ENCODE data around the gene RBM26. TPM values are rescaled to one million over a fixed set of nuclear protein-coding genes. Genes with fewer than 3 reads are reported as not detected.

The RBM26 gene
- polyA plus RNA-seq, 1 donor from 2014 or later: 18.4 TPM

DNA sequence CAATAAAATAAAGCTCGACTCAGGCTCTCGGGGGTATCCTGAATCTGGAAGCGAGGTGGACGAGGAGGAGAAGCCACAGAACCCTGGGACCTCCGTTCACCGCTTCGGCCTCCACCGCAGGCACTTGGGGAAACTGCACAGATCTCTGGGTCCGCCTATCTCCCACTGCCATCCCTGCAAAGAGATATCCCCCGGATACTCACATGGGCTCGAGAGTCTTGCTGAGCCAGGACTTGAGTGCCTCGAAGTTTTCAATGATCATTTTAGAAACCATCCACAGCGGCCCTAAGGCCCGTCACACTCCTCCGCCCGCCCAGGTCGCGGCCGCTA lies 589 bp downstream of the RBM26 start:
- Mint-ChIP-seq H3K27me3 (no peaks in the 10 kb centered on the region), H3K4me3 (no peak overlapping the region), H3K36me3 (no peaks in the 10 kb centered on the region), H3K27ac (no peak overlapping the region), H3K9me3 (no peaks in the 10 kb centered on the region), H3K4me1 (peaks cover 40 to 43% (median 41%) of the 10 kb centered on the region in 3 donors)

DNA sequence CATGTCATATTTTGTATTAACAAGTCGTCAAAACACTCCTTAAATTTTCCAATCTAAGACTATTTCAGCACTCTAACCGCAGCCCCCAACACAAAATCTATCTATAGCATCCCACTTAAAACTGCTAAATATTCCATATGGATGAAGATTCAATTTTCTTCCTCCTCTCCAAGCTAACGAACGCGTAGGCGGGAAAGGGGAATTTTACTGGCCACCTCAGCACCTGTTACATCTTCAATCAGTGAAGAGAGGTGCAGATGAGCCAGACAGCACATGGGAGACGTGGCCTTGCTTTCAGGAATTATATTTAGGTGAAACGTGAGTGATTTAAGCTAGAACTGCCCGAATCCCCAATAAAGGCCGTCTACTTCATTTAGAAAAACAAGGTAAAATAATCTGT lies 1.1 kb downstream of the RBM26 start:
- H3K9me3 Mint-ChIP-seq: no peaks in the 10 kb centered on the region
- H3K27ac Mint-ChIP-seq: no peak overlapping the region
- no peak overlapping the region for H3K4me3 Mint-ChIP-seq
- no peaks in the 10 kb centered on the region for H3K27me3 Mint-ChIP-seq
- H3K4me1 Mint-ChIP-seq: peaks cover 38 to 48% (median 46%) of the 10 kb centered on the region in 3 donors
- H3K36me3 Mint-ChIP-seq: no peaks in the 10 kb centered on the region

DNA sequence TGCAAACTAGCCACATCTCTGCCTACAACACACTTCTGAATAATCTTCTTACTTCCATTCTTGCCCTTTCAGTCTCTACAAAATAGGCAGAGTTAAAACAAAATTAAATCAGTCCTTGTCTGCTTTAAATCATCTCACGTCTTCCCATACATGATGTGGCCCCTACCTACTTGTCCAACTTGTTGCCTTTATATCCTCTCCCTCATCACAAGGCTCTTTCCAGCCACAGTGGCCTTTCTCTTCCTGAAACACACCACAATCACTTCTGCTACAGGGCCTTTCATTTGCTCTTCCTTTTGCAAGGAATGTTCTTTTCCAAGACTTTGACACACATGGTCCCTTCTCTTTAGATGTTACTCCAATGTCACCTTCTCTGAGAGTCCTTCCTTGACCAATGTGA lies 1.7 kb downstream of the RBM26 start:
- Mint-ChIP-seq H3K36me3 (peaks cover 4% of the 10 kb centered on the region), H3K9me3 (no peaks in the 10 kb centered on the region), H3K27ac (no peak overlapping the region), H3K4me1 (peaks cover 43 to 54% (median 50%) of the 10 kb centered on the region in 3 donors), H3K4me3 (no peak overlapping the region), H3K27me3 (no peaks in the 10 kb centered on the region)

DNA sequence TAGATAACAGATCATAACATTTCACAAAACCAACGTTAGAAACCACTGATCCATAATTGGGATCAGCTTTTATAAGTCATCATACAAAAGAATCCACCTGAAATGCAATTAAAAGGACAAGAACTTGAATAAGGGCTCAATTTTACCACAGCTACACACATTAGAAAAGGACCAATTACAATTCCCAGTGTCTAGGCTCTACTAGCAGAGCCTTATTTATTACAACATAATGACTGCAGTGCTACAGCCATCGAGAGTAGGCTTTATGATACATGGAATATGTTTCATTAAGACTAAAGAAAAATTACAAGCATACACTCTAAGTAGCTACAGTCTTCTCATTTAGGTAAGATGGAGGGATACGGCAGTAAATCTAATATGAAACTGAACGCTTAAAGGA lies 2.9 kb downstream of the RBM26 start:
- H3K9me3 Mint-ChIP-seq: no peaks in the 10 kb centered on the region
- H3K36me3 Mint-ChIP-seq: peaks cover 4% of the 10 kb centered on the region
- H3K4me3 Mint-ChIP-seq: no peak overlapping the region
- H3K27me3 Mint-ChIP-seq: no peaks in the 10 kb centered on the region
- H3K4me1 Mint-ChIP-seq: peaks cover 50 to 58% (median 53%) of the 10 kb centered on the region in 3 donors
- peak overlapping the region in 2 of 3 donors; percentile 21 to 83 for H3K27ac Mint-ChIP-seq

DNA sequence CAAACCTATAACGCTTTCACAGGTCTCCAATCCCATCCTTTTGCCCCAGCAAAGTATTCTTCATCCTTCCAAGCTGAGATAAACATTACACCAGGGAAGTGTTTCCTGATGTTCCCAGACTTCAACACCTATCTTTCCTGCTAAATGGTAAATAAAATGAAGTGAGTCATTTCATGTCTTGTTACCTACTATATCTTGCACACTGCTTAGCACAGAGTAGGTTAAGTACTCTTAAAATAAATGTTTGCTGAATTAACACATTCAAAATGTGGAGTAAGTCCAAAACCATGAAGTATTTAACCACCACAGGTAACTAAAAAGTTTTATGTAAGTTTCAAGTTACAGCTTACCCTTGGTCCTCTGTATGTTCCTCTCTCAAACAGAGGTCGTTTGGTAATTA lies 3.4 kb downstream of the RBM26 start:
- H3K36me3 Mint-ChIP-seq: peaks cover 4% of the 10 kb centered on the region
- H3K9me3 Mint-ChIP-seq: no peaks in the 10 kb centered on the region
- peak overlapping the region in 2 of 3 donors; percentile 21 to 83 for H3K27ac Mint-ChIP-seq
- H3K4me1 Mint-ChIP-seq: peaks cover 48 to 54% (median 51%) of the 10 kb centered on the region in 3 donors
- H3K4me3 Mint-ChIP-seq: peak overlapping the region in 1 of 4 donors; percentile 58
- no peaks in the 10 kb centered on the region for H3K27me3 Mint-ChIP-seq

DNA sequence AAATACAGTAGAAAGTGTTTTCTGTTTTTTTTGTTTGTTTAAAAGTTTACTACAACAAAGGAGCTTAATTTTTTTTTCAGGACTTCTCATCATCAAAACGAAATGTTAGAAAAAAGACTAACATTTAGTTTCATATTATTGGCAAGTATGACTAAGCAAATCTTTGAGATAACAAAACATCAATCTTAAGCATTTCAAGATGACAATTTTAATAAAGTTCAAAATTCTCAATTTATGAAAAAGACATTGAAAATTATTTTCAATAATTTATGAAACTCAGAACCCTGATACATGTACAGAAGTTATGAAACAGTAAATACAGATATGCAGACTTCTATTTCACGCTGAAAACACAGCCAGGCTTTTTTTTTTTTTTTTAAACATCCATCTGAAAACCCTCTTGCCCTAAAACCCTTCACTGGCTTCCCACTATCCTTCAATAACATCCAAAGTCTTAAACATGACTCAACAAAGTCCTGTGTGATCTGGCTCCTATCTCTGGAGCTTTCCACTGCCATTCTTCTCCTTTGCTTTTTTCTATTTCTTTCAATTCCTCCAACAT lies 3.9 kb downstream of the RBM26 start:
- H3K4me3 Mint-ChIP-seq: peak overlapping the region in 3 of 4 donors; percentile 33 to 58 (median 52)
- H3K27ac Mint-ChIP-seq: peak overlapping the region; percentile 81 to 91 (median 83)
- H3K4me1 Mint-ChIP-seq: peaks cover 46 to 52% (median 48%) of the 10 kb centered on the region in 3 donors
- no peaks in the 10 kb centered on the region for H3K27me3 Mint-ChIP-seq
- peaks cover 4% of the 10 kb centered on the region for H3K36me3 Mint-ChIP-seq
- H3K9me3 Mint-ChIP-seq: no peaks in the 10 kb centered on the region

DNA sequence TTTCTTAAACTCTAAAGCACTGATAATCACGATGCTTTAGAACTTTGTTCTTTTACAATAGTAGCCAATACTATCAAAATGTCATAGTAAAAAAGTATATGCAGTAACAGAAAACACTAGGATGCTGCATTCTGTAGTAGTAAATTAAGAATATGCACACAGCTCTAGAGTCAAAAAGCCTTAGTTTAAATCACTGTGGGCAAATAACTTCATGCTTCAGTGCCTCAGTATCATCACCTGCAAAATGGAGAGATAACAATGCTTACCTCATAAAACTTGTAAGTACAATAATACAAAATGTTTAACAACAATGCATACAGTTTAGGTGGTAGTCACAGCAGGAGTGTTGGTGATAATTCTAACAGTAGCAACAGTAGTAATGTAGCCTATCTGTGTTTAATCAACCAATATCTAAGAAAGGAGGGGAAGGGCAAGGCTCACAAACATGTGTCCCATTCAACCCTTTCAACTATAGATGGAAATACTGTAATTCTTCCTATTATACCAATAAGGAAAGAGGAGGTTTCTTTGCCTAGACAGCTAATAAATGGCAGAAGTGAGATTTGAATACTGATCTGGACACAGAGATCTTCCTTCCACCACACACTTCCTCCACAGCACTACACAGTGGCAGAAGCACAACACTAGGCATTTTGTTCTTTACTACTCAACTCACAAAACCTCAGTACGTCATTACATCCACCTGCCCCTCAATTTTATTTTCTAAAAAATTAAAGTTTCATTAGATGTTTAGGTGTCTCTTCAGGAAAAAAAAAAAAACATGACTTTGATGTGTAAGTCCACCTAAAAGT lies 4.6 kb downstream of the RBM26 start:
- H3K9me3 Mint-ChIP-seq: no peaks in the 10 kb centered on the region
- peak overlapping the region in 3 of 4 donors; percentile 13 to 70 (median 33) for H3K4me3 Mint-ChIP-seq
- peaks cover 4% of the 10 kb centered on the region for H3K36me3 Mint-ChIP-seq
- H3K27me3 Mint-ChIP-seq: no peaks in the 10 kb centered on the region
- peak overlapping the region; percentile 81 to 91 (median 82) for H3K27ac Mint-ChIP-seq
- H3K4me1 Mint-ChIP-seq: peaks cover 43 to 45% (median 44%) of the 10 kb centered on the region in 3 donors

DNA sequence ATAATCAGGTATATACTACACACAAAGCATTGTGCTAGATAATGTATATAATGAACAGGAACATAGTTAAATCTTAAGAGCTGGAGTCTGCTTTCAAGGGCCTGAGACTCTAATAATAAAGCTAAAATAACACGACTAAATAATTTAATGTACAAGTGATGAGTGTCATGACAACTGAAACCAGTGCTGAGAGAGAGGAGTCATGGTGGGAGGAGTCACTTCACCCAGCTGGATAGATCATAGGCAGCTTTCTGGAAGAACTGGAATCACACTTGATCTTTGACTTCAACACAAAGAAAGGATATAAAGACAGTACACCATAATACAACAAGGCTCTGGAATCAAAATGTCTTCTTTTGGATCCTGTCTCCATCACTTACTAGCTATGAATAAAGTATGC lies 7.1 kb downstream of the RBM26 start:
- H3K36me3 Mint-ChIP-seq: peaks cover 4% of the 10 kb centered on the region
- peak overlapping the region in 1 of 3 donors; percentile 89 for H3K27ac Mint-ChIP-seq
- H3K27me3 Mint-ChIP-seq: no peaks in the 10 kb centered on the region
- H3K4me3 Mint-ChIP-seq: peak overlapping the region in 3 of 4 donors; percentile 1 to 24 (median 13)
- peaks cover 49 to 58% (median 51%) of the 10 kb centered on the region in 3 donors for H3K4me1 Mint-ChIP-seq
- peaks cover 0 to 4% (median 3%) of the 10 kb centered on the region in 3 donors for H3K9me3 Mint-ChIP-seq

DNA sequence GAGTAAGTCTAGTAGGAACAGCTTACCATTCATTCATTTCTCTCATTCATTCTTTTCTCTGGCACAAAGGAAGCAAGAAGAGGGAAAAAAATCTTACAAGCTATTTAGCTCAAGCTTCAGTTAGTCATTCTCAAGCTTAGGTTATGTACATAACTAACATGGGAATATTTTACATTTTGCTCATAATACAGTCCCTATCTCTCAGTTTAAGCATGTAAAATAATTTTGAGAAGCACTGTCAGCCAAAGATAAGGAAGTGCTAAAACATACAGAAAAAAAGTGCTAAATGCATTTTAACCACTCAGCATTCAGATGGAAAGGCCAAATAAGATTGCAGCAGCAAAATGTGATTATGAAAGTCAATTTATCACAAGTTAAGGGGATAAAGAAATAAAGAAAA lies 7.9 kb downstream of the RBM26 start:
- H3K36me3 Mint-ChIP-seq: peaks cover 4% of the 10 kb centered on the region
- no peaks in the 10 kb centered on the region for H3K27me3 Mint-ChIP-seq
- peak overlapping the region in 1 of 3 donors; percentile 62 for H3K27ac Mint-ChIP-seq
- peaks cover 0 to 4% (median 3%) of the 10 kb centered on the region in 3 donors for H3K9me3 Mint-ChIP-seq
- peaks cover 54 to 64% (median 57%) of the 10 kb centered on the region in 3 donors for H3K4me1 Mint-ChIP-seq
- H3K4me3 Mint-ChIP-seq: peak overlapping the region in 1 of 4 donors; percentile 34

DNA sequence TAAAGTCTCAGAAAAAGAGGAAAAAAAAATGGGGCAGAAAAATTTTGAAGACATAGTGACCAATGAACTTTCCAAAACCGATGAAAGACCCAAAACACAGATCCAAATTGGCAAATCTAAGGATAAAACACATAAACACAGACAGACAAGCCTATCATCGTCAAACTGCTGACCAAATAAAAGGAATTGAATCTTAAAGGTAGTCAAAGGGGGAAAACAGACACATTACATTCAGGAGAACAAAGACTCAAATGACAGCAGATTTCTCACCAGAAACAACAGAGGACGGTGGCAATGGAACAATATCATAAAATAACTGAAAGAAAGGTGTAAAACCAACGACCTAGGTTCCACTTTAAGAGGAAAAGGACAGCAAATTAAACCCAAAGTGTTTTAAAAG lies 10.2 kb downstream of the RBM26 start:
- Mint-ChIP-seq H3K4me1 (peaks cover 50 to 57% (median 51%) of the 10 kb centered on the region in 3 donors), H3K27me3 (no peaks in the 10 kb centered on the region), H3K36me3 (peaks cover 4% of the 10 kb centered on the region), H3K4me3 (peak overlapping the region in 1 of 4 donors; percentile 3), H3K9me3 (peaks cover 0 to 4% (median 3%) of the 10 kb centered on the region in 3 donors), H3K27ac (peak overlapping the region in 1 of 3 donors; percentile 63)

DNA sequence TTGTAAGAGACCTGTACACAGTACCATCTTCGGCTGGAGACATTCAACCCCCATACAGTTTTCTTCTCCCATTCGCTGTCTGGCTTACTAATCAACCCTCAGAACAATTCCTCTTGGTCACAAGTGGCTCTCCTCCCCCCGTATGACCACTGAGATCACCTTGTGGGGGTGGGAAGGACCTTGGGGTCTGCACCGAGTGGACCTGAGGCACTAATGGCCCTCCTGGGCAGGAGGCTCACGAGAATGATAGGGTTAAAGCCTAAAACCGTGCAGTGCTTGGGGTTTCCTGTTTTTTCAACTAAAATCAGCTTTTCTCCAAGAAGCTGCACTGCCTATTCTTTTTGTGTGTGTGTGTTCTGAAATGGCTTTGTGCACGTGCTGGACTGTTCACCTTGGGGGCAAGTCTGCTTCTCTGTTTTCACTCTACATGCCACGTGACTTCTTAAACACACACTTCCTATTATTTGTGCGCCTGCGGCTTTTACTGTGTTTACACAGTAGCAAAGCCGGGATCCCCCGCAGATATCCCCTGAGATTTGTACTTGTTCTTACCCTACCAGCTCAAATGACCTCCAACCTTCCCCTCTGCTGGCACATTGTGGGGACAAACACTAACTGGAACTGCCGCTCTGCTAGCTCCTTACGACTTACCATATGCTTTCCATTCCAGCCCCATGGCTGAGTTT lies 12.3 kb downstream of the RBM26 start:
- Mint-ChIP-seq H3K27me3 (no peaks in the 10 kb centered on the region), H3K27ac (peak overlapping the region; percentile 80 to 98 (median 94)), H3K4me1 (peaks cover 38 to 50% (median 45%) of the 10 kb centered on the region in 3 donors), H3K9me3 (peaks cover 0 to 4% (median 3%) of the 10 kb centered on the region in 3 donors), H3K36me3 (no peaks in the 10 kb centered on the region), H3K4me3 (peak overlapping the region; percentile 70 to 88 (median 82))

DNA sequence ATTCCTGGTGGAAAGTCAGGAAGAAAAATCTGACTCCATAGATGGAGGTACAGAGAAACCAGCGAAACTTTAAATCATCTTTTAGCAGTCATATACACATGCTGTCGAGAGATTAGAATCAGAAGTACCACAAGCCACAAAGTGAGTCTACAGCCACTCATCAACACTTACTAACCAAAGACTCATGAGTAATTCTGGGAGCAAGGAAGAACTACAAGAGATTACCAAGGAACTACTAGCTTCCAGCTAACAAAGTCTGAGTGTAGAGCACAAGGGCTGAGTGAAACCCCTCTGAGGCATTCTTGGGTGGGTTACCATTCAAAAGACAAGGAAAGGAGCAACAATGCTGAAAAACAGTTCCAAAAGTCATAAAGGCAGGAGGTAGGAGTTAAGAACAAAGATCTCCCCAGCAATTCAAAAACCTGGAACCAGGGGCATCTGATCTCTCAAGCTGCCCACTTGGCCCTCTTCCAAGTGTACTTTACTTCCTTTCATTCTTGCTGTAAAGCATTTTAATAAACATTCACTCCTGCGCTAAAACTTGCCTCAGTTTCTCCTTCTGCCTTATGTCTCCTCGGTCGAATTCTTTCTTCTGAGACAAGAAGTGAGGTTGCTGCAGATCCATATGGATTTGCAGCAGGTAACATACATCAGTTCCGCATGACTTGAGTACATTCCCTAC lies 13.0 kb downstream of the RBM26 start:
- peaks cover 42 to 51% (median 46%) of the 10 kb centered on the region in 3 donors for H3K4me1 Mint-ChIP-seq
- peak overlapping the region; percentile 80 to 98 (median 94) for H3K27ac Mint-ChIP-seq
- no peaks in the 10 kb centered on the region for H3K27me3 Mint-ChIP-seq
- H3K36me3 Mint-ChIP-seq: no peaks in the 10 kb centered on the region
- peak overlapping the region; percentile 70 to 88 (median 82) for H3K4me3 Mint-ChIP-seq
- H3K9me3 Mint-ChIP-seq: peaks cover 0 to 4% (median 3%) of the 10 kb centered on the region in 3 donors

DNA sequence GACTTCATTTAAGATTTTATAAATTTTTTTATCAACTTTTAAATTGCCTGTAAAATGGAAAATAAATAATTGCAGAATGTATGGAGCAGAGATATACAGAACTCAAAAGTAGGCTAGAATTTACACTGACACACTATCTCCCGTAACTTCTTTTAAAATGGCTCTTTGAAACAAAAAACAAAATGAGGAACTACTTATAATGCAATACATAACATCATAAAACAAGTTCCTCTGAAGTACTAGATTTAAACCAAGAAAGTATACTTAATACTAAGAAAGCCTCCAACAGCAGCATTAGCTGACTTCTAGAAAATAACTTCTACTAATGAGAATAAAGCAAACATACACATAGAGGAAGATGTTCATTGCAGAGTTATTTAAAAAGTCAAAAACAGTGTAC lies 17.0 kb downstream of the RBM26 start:
- H3K27ac Mint-ChIP-seq: peak overlapping the region in 2 of 3 donors; percentile 7 to 21
- peak overlapping the region in 3 of 4 donors; percentile 13 to 22 (median 14) for H3K4me3 Mint-ChIP-seq
- H3K27me3 Mint-ChIP-seq: no peaks in the 10 kb centered on the region
- peaks cover 50 to 61% (median 56%) of the 10 kb centered on the region in 3 donors for H3K4me1 Mint-ChIP-seq
- no peaks in the 10 kb centered on the region for H3K9me3 Mint-ChIP-seq
- peaks cover 5% of the 10 kb centered on the region for H3K36me3 Mint-ChIP-seq

DNA sequence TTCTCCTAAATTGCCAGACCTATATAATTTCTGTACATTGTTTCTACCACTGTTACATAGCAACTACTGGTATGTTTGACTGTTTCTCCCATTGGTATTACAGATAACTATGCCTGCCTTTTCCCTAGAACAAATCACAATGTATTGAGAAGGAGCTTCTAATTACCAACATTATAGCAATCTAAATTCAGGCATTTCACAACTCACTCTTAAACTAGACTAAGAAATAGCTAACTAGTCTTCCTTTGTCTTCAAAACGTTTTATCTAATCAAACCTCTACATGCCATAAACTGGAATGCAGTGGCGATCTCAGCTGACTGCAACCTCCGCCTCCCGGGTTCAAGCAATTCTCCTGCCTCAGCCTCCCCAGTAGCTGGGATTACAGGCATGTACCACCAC lies 18.2 kb downstream of the RBM26 start:
- H3K4me1 Mint-ChIP-seq: peaks cover 46 to 56% (median 56%) of the 10 kb centered on the region in 3 donors
- peak overlapping the region in 1 of 4 donors; percentile 18 for H3K4me3 Mint-ChIP-seq
- peaks cover 9% of the 10 kb centered on the region for H3K36me3 Mint-ChIP-seq
- no peaks in the 10 kb centered on the region for H3K9me3 Mint-ChIP-seq
- H3K27me3 Mint-ChIP-seq: no peaks in the 10 kb centered on the region
- H3K27ac Mint-ChIP-seq: peak overlapping the region in 1 of 3 donors; percentile 78

All from IgD-negative memory B cell (primary cell).